ENCODE results near the gene MCM10. TPM values are rescaled to one million over a fixed set of nuclear protein-coding genes. Genes with fewer than 3 reads are reported as not detected.

The MCM10 gene
- total and polyA plus RNA-seq, 2 of the 8 experiments (the other 6 are each of a cell fraction or from before 2014, with no cell fraction given), result 9.8 to 60.3 TPM

- Histone ChIP-seq H3K4me1 (replicated peaks in 1 of 4; ENCODE audit: control insufficient read depth in 3 of 4, insufficient read depth in 4 of 4, low read length in 3 of 4) (peaks cover 0 to 3% (median 3%) of the 10 kb centered on the region in 4 experiments; a peak in 3 of 7 replicates), H3K4me2 (ENCODE audit: insufficient read depth in 1 of 2, low read depth in 2 of 2, low read length in 2 of 2) (no peak overlapping the region), H2AK5ac (ENCODE audit: low read depth, low read length) (no peak overlapping the region), H2BK20ac (ENCODE audit: low read length) (no peak overlapping the region), H3K36me3 (ENCODE audit: control insufficient read depth in 2 of 4, insufficient read depth in 4 of 4, low read length in 3 of 4) (peaks cover 9 to 39% (median 31%) of the 10 kb centered on the region in 4 experiments; a peak in 7 of 8 replicates), H3K23ac (ENCODE audit: insufficient read length) (no peak overlapping the region), H4K91ac (replicated peaks; ENCODE audit: insufficient read length, low read length) (no peak overlapping the region), H2BK12ac (ENCODE audit: low read depth, low read length) (no peak overlapping the region), H3K79me2 (ENCODE audit: control insufficient read depth in 1 of 2, insufficient read depth in 2 of 2, low read length in 2 of 2) (peaks cover 14 to 64% of the 10 kb centered on the region in 2 experiments), H3K27me3 (replicated peaks in 1 of 4; ENCODE audit: control insufficient read depth in 3 of 4, extremely low read depth in 1 of 4, insufficient read depth in 3 of 4, low read length in 3 of 4) (no peaks in the 10 kb centered on the region), H3K9me3 (ENCODE audit: insufficient read depth in 2 of 2, low read depth in 1 of 2, low read length in 1 of 2) (no peaks in the 10 kb centered on the region), H3K4me3 (ENCODE audit: extremely low read depth in 1 of 4, insufficient read depth in 2 of 4, low read depth in 3 of 4, low read length in 4 of 4) (no peak overlapping the region), H2BK120ac (replicated peaks; ENCODE audit: low read depth, low read length) (no peak overlapping the region), H3K56ac (replicated peaks; ENCODE audit: insufficient read length, low read depth, low read length) (no peak overlapping the region), H3K4ac (replicated peaks; ENCODE audit: insufficient read length, low read depth, low read length) (no peak overlapping the region), H2BK5ac (ENCODE audit: low read depth, low read length) (no peak overlapping the region), H2AFZ (ENCODE audit: low read length) (no peak overlapping the region), H3K18ac (ENCODE audit: extremely low read depth, low read length) (no peak overlapping the region), H4K20me1 (replicated peaks in 1 of 2; ENCODE audit: control insufficient read depth in 1 of 2, insufficient read depth in 2 of 2, low read length in 2 of 2) (peaks cover 8 to 14% of the 10 kb centered on the region in 2 experiments), H3K79me1 (ENCODE audit: low read depth, low read length) (peaks cover 8% of the 10 kb centered on the region), H3K14ac (ENCODE audit: insufficient read length) (no peak overlapping the region), H4K8ac (ENCODE audit: extremely low read depth, insufficient read depth, low read length) (no peak overlapping the region), H3K23me2 (ENCODE audit: low read depth, low read length) (peaks cover 11% of the 10 kb centered on the region), H3K27ac (ENCODE audit: low read depth, low read length) (no peak overlapping the region), H2BK15ac (ENCODE audit: low read length) (no peak overlapping the region), H3K9ac (replicated peaks in 1 of 4; ENCODE audit: extremely low read depth in 1 of 4, low read depth in 3 of 4, low read length in 3 of 4) (no peak overlapping the region), H4K5ac (ENCODE audit: insufficient read length, low read depth, low read length) (no peak overlapping the region)
- no peak for FAIRE-seq
- no peak for DNase-seq (ENCODE audit: low read depth in 1 of 2, low spot score in 2 of 2)
- ChIA-PET POLR2A (ENCODE audit: partially characterized antibody) (interaction anchor here (1.0 kb wide), 1 partner anchor 137 kb away, joined by 3 read pairs; no protein-coding TSS in a partner anchor), CTCF (ENCODE audit: partially characterized antibody) (no interaction called here)
- TF ChIP-seq CTBP2 (IDR thresholded peaks at IDR 0.05; ENCODE audit: borderline replicate concordance, insufficient read depth, insufficient read length, low read length), result no peak
- no peak for TF ChIP-seq NRF1 (IDR thresholded peaks at IDR 0.05; ENCODE audit: low read depth, low read length)
- TF ChIP-seq RNF2 (IDR thresholded peaks at IDR 0.05; ENCODE audit: borderline replicate concordance, low read depth, low read length, missing control alignments, poor library complexity, severe bottlenecking), result no peak
- TF ChIP-seq EGR1 (IDR thresholded peaks at IDR 0.05; ENCODE audit: borderline replicate concordance, low read depth, low read length), result no peak
- TF ChIP-seq NANOG (IDR thresholded peaks at IDR 0.05; ENCODE audit: insufficient read depth, low read depth, low read length, poor library complexity, severe bottlenecking), result no peak
- no peak for TF ChIP-seq JUND (IDR thresholded peaks at IDR 0.05; ENCODE audit: low read length)
- no peak for TF ChIP-seq CREB1 (IDR thresholded peaks at IDR 0.05)
- TF ChIP-seq BACH1 (IDR thresholded peaks at IDR 0.05; ENCODE audit: low read length), result no peak
- no peak for TF ChIP-seq CTCF (IDR thresholded peaks at IDR 0.05; ENCODE audit: control extremely low read depth in 1 of 3, insufficient read depth in 1 of 3, low read depth in 1 of 3, low read length in 3 of 3)
- no peak for TF ChIP-seq ASH2L (IDR thresholded peaks at IDR 0.05; ENCODE audit: low read length)
- TF ChIP-seq POLR2A (IDR thresholded peaks at IDR 0.05; ENCODE audit: control extremely low read depth in 1 of 2, low read depth in 2 of 2, low read length in 2 of 2), result no peak
- no peak for TF ChIP-seq TEAD4 (IDR thresholded peaks at IDR 0.05; ENCODE audit: low read depth, low read length)
- TF ChIP-seq SP1 (IDR thresholded peaks at IDR 0.05; ENCODE audit: low read depth, low read length), result no peak
- TF ChIP-seq JUN (IDR thresholded peaks at IDR 0.05; ENCODE audit: low read depth, low read length), result no peak
These were observed 3.8 kb downstream of the MCM10 start for GRCh38 chr10:13165177-13165576.

Measured in H1 (cell line).